Nephron (organoid): ENCODE data around the gene RAMP3.
"Not testable (repeated sequence)": the region's sequence is repeated elsewhere in the genome, so short reads cannot be mapped to it uniquely, and the experiment has no call there.

ENCODE experiments used
- H3K27ac Mint-ChIP-seq, 3 experiments: 2 replicates each; pipeline ENCODE4 v1.8.0; 2020; ENCODE audit warnings: mixed read lengths in 3 of 3, mild to moderate bottlenecking in 2 of 3, moderate library complexity in 1 of 3
- H3K27me3 Mint-ChIP-seq: 2 replicates; pipeline ENCODE4 v1.8.0; 2021; ENCODE audit warnings: low read depth, mild to moderate bottlenecking, moderate library complexity, mixed read lengths
- H3K36me3 Mint-ChIP-seq: 2 replicates; pipeline ENCODE4 v1.8.0; 2020; ENCODE audit warnings: low read depth, mixed read lengths
- H3K4me1 Mint-ChIP-seq: 2 replicates; pipeline ENCODE4 v1.8.0; 2020; ENCODE audit warnings: mixed read lengths
- H3K4me3 Mint-ChIP-seq, 3 experiments: 2 replicates each; pipeline ENCODE4 v1.8.0; 2020; ENCODE audit warnings: mild to moderate bottlenecking in 3 of 3, mixed read lengths in 3 of 3, moderate library complexity in 2 of 3
- H3K9me3 Mint-ChIP-seq: 2 replicates; pipeline ENCODE4 v1.8.0; 2020; ENCODE audit warnings: mixed read lengths
- CTCF ChIP-seq, 3 experiments: fragments of 200-600 bp; sonication (generic); IDR thresholded peaks; one replicate each; pipeline ENCODE4 v1.5.0; 2021; ENCODE audit warnings: antibody characterized with exemption in 3 of 3; ENCODE audit not compliant: unreplicated experiment in 3 of 3

Gene RAMP3

GRCh38 chr7:45203036-45203435 is 45.4 kb downstream of the RAMP3 start:
- H3K27me3 Mint-ChIP-seq = peaks cover 36% of the 10 kb centered on the region
- no peaks in the 10 kb centered on the region for H3K9me3 Mint-ChIP-seq
- TF ChIP-seq CTCF (IDR thresholded peaks at IDR 0.05; ENCODE audit: unreplicated experiment in 3 of 3) = no peak
- H3K36me3 Mint-ChIP-seq = no peaks in the 10 kb centered on the region
- no peaks in the 10 kb centered on the region for H3K4me1 Mint-ChIP-seq
- no peak overlapping the region for H3K27ac Mint-ChIP-seq
- no peak overlapping the region for H3K4me3 Mint-ChIP-seq

DNA sequence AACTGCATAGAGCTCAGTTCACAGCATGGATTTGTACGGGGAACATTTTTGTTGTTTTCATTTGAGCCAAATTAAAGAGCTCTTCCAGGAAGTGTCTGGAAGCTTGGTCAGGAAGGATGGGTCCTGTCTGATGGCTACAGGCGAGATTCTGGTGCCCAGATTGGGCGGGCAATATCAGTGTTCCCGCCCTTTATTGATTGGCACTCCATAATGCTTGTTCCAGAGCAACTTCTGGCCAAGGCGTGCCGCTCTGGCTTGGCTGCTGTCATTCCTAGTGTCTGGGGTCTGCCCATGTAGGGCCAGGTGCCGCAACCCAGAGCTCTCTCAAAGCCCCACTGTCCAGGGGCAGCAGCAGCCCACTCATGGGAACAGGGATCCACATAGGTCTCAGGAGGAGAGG is 45.9 kb downstream of the RAMP3 start:
- no peaks in the 10 kb centered on the region for H3K9me3 Mint-ChIP-seq
- no peak for TF ChIP-seq CTCF (IDR thresholded peaks at IDR 0.05; ENCODE audit: unreplicated experiment in 3 of 3)
- no peak overlapping the region for H3K27ac Mint-ChIP-seq
- H3K4me3 Mint-ChIP-seq = no peak overlapping the region
- no peaks in the 10 kb centered on the region for H3K36me3 Mint-ChIP-seq
- peaks cover 41% of the 10 kb centered on the region for H3K27me3 Mint-ChIP-seq
- no peaks in the 10 kb centered on the region for H3K4me1 Mint-ChIP-seq

DNA sequence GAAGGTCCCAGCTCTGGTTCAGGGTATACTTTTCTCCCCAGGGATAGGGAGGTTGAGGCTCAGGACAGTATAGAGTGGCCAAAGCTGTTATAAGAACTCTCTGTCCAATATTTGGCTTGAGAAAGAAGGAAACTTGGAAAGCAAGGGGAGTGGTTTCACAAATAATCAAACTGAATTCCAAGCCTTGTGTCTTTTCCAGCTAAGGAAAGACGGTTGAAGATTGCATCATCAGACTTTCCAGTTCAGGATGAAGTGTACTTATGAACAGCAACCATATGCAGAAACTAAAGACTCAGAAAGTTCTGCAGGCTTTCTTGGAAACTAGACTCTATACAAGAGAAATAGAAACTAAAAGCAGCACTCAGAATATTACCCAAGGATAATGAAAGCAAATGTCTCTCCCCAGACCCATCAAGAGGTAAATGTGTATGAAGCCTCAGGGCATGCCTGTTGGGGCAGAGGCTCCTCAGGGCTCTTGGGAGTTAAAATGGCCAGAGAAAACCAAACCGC is 46.4 kb downstream of the RAMP3 start:
- Mint-ChIP-seq H3K27ac (no peak overlapping the region), H3K4me1 (no peaks in the 10 kb centered on the region), H3K9me3 (no peaks in the 10 kb centered on the region), H3K27me3 (peaks cover 43% of the 10 kb centered on the region), H3K36me3 (no peaks in the 10 kb centered on the region), H3K4me3 (no peak overlapping the region)
- no peak for TF ChIP-seq CTCF (IDR thresholded peaks at IDR 0.05; ENCODE audit: unreplicated experiment in 3 of 3)

GRCh38 chr7:45206266-45206665 is 48.7 kb downstream of the RAMP3 start:
- peaks cover 45% of the 10 kb centered on the region for H3K27me3 Mint-ChIP-seq
- H3K4me1 Mint-ChIP-seq, H3K27ac Mint-ChIP-seq, H3K9me3 Mint-ChIP-seq, H3K4me3 Mint-ChIP-seq, H3K36me3 Mint-ChIP-seq: not testable (repeated sequence)

DNA sequence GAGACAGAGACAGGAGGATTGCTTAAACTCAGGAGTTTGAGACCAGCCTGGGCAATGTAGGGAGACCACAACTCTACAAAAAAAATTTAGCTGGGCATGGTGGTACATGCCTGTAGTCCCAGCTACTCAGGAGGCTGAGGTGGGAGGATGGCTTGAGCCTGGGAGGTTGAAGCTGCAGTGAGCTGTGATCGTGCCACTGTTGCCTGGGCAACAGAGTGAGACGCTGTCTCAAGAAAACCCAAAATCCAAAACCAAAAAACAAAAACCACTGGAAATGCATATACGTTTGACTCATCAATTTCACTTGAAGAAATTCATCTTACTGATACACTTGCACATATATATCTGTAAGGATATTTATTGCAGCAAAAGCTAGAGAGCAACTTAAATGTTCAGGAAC is 52.3 kb downstream of the RAMP3 start:
- H3K27ac Mint-ChIP-seq, H3K36me3 Mint-ChIP-seq, H3K4me3 Mint-ChIP-seq, H3K4me1 Mint-ChIP-seq, H3K9me3 Mint-ChIP-seq: not testable (repeated sequence)
- H3K27me3 Mint-ChIP-seq = peaks cover 47% of the 10 kb centered on the region

GRCh38 chr7:45211066-45211465 is 53.5 kb downstream of the RAMP3 start:
- Mint-ChIP-seq H3K36me3 (no peaks in the 10 kb centered on the region), H3K27me3 (peaks cover 50% of the 10 kb centered on the region), H3K9me3 (peaks cover 3% of the 10 kb centered on the region), H3K4me1 (no peaks in the 10 kb centered on the region), H3K4me3 (no peak overlapping the region), H3K27ac (no peak overlapping the region)
- TF ChIP-seq CTCF (IDR thresholded peaks at IDR 0.05; ENCODE audit: unreplicated experiment in 3 of 3) = no peak

GRCh38 chr7:45211958-45212357 is 54.4 kb downstream of the RAMP3 start:
- Mint-ChIP-seq H3K4me3 (no peak overlapping the region), H3K27me3 (peaks cover 49% of the 10 kb centered on the region), H3K4me1 (no peaks in the 10 kb centered on the region), H3K9me3 (peaks cover 3% of the 10 kb centered on the region), H3K36me3 (no peaks in the 10 kb centered on the region), H3K27ac (no peak overlapping the region)
- no peak for TF ChIP-seq CTCF (IDR thresholded peaks at IDR 0.05; ENCODE audit: unreplicated experiment in 3 of 3)
